ENCODE results near the gene CXorf38.

DNA sequence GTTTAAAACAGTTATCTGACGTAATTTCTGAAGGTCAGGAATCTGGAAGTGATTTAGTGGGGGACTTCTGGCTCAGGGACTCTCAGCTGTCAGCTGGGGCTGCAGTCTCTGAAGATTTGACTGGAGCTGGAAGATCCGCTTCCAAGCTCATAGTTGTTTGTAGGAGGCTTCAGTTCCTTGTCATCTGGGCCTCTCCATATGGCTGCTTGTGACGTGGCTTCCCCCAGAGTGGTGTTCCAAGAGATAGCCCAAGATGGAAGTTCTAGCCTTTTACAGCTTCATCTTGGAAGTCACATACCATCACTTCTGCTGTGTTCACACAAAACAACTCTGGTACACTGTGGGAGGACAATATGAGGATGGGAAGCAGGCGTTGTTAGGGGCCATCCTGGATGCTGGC lies 22.1 kb downstream of the CXorf38 start:
- TF ChIP-seq POLR2A (IDR thresholded peaks at IDR 0.05) = no peak
- TF ChIP-seq, protein P1, sequence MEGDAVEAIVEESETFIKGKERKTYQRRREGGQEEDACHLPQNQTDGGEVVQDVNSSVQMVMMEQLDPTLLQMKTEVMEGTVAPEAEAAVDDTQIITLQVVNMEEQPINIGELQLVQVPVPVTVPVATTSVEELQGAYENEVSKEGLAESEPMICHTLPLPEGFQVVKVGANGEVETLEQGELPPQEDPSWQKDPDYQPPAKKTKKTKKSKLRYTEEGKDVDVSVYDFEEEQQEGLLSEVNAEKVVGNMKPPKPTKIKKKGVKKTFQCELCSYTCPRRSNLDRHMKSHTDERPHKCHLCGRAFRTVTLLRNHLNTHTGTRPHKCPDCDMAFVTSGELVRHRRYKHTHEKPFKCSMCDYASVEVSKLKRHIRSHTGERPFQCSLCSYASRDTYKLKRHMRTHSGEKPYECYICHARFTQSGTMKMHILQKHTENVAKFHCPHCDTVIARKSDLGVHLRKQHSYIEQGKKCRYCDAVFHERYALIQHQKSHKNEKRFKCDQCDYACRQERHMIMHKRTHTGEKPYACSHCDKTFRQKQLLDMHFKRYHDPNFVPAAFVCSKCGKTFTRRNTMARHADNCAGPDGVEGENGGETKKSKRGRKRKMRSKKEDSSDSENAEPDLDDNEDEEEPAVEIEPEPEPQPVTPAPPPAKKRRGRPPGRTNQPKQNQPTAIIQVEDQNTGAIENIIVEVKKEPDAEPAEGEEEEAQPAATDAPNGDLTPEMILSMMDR (IDR thresholded peaks at IDR 0.05) = no peak
